HCT116 (cell line): ENCODE results near the gene RASL11A. TPM values are rescaled to one million over a fixed set of nuclear protein-coding genes. Genes with fewer than 3 reads are reported as not detected.

Source experiments
- ATAC-seq: fragments of 200-7000 bp; cut with Tn5 transposase; 2 replicates; pipeline ENCODE4 v1.9.1; 2020; ENCODE audit warnings: mild to moderate bottlenecking, moderate library complexity
- BruUV-seq: library from RNA; stranded (reverse); fragments of 400-500 nt; replicated peaks from 2 replicates; lab custom pipeline; 2021; lab: Mats Ljungman, UMichigan
- CTCF ChIA-PET: fragments of 300-600 bp; sonication (Branson Sonifier 250); formaldehyde crosslinking; loops from one replicate; lab custom pipeline; 2021; ENCODE audit warnings: antibody characterized with exemption; lab: Charles Lee
- POLR2A ChIA-PET: fragments of 300-600, 350-600 bp; sonication (Branson Sonifier 250); formaldehyde crosslinking; loops from one replicate; lab custom pipeline; 2021; ENCODE audit warnings: antibody characterized with exemption; lab: Charles Lee
- RAD21 ChIA-PET, 2 experiments: fragments of 300-600 bp; sonication (Branson Sonifier 250); formaldehyde crosslinking; loops; one replicate each; lab custom pipeline; 2023; ENCODE audit warnings: low total read pairs in 2 of 2; ENCODE audit not compliant: uncharacterized antibody in 2 of 2, unreplicated experiment in 2 of 2, low non-redundant PET in 1 of 2; lab: Charles Lee
- DNase-seq: peaks from one replicate; pipeline ENCODE4 v3.0.0-alpha.2; 2010; ENCODE audit warnings: low read depth, low spot score
- H2AFZ ChIP-seq: fragments of 200-600 bp; shearing (Covaris generic), sonication (generic); 2 replicates; pipeline ENCODE4 v1.6.1; 2017; ENCODE audit warnings: low read depth, mixed run types, mixed read lengths, antibody characterized with exemption, low read length; ENCODE audit not compliant: poor library complexity, severe bottlenecking
- H3K27ac ChIP-seq: 2 replicates; pipeline ENCODE4 v1.5.1; 2012; ENCODE audit warnings: low read depth, low read length
- H3K27me3 ChIP-seq: fragments of 200-600 bp; sonication (generic); 2 replicates; pipeline ENCODE4 v1.6.1; 2016; ENCODE audit warnings: mixed run types, low read length, mixed read lengths; ENCODE audit not compliant: insufficient read depth
- H3K36me3 ChIP-seq, 2 experiments: fragments of 200-500 bp in 1 of 2; fragments of 200-600 bp in 1 of 2; sonication (Bioruptor generic) in 1 of 2; sonication (generic) in 1 of 2; 2 replicates each; pipeline versions ENCODE4 v1.5.1 to v1.6.1; 2014 to 2016; ENCODE audit warnings: low read length in 2 of 2, inconsistent platforms in 1 of 2, mixed read lengths in 1 of 2, mixed run types in 1 of 2; ENCODE audit not compliant: insufficient read depth in 2 of 2, control insufficient read depth in 1 of 2
- H3K4me1 ChIP-seq, 2 experiments: fragments of 200-600 bp in 1 of 2; sonication (generic) in 1 of 2; 2 replicates each; pipeline versions ENCODE4 v1.5.1 to v1.6.1; 2012 to 2017; ENCODE audit warnings: low read length in 2 of 2, inconsistent platforms in 1 of 2, mild to moderate bottlenecking in 1 of 2, mixed read lengths in 1 of 2, mixed run types in 1 of 2, moderate library complexity in 1 of 2; ENCODE audit not compliant: insufficient read depth in 2 of 2, control insufficient read depth in 1 of 2
- H3K4me2 ChIP-seq: fragments of 200-600 bp; sonication (generic); 2 replicates; pipeline ENCODE4 v1.6.1; 2017; ENCODE audit warnings: mixed run types, low read length, mixed read lengths
- H3K4me3 ChIP-seq, 2 experiments: fragments of 200-600 bp in 1 of 2; sonication (generic) in 1 of 2; replicated peaks in 1 of 2; 2 replicates each; pipeline ENCODE4 v1.5.1; 2011 to 2016; ENCODE audit warnings: low read length in 2 of 2, control low read depth in 1 of 2, low read depth in 1 of 2, mild to moderate bottlenecking in 1 of 2, mixed read lengths in 1 of 2, mixed run types in 1 of 2
- H3K79me2 ChIP-seq: fragments of 200-600 bp; sonication (generic); 2 replicates; pipeline ENCODE4 v1.6.1; 2017; ENCODE audit warnings: mild to moderate bottlenecking, mixed run types, low read length, moderate library complexity, mixed read lengths; ENCODE audit not compliant: insufficient read depth
- H3K9ac ChIP-seq: fragments of 200-600 bp; sonication (generic); 2 replicates; pipeline ENCODE4 v1.6.1; 2016; ENCODE audit warnings: low read length, mixed read lengths
- H3K9me2 ChIP-seq: fragments of 200-600 bp; sonication (generic), shearing (Covaris generic); 2 replicates; pipeline ENCODE4 v1.6.1; 2017; ENCODE audit warnings: mixed run types, mild to moderate bottlenecking, moderate library complexity; ENCODE audit not compliant: insufficient read depth
- H3K9me3 ChIP-seq, 2 experiments: fragments of 200-500 bp in 1 of 2; fragments of 200-600 bp in 1 of 2; sonication (Bioruptor generic) in 1 of 2; sonication (generic) in 1 of 2; 2 replicates each; pipeline ENCODE4 v1.6.1; 2014 to 2017; ENCODE audit warnings: low read length in 2 of 2, mixed read lengths in 2 of 2, inconsistent platforms in 1 of 2, low read depth in 1 of 2, mild to moderate bottlenecking in 1 of 2, mixed run types in 1 of 2, moderate library complexity in 1 of 2; ENCODE audit not compliant: control insufficient read depth in 1 of 2, insufficient read depth in 1 of 2
- H4K20me1 ChIP-seq: fragments of 200-600 bp; sonication (generic), shearing (Covaris generic); 2 replicates; pipeline ENCODE4 v1.6.1; 2017; ENCODE audit warnings: mixed run types, mild to moderate bottlenecking, moderate library complexity; ENCODE audit not compliant: insufficient read depth
- ATF3 ChIP-seq: IDR thresholded peaks from 2 replicates; pipeline ENCODE4 v1.6.1; 2012
- CBX3 ChIP-seq: IDR thresholded peaks from 2 replicates; pipeline ENCODE4 v1.6.1; 2012; ENCODE audit warnings: low read depth
- CEBPB ChIP-seq: IDR thresholded peaks from 2 replicates; pipeline ENCODE4 v1.6.1; 2012; ENCODE audit warnings: low read depth
- CTCF ChIP-seq, 3 experiments: fragments of 200-600 bp in 1 of 3; sonication (generic) in 1 of 3; IDR thresholded peaks in 2 of 3; conservative IDR thresholded peaks in 1 of 3; 2 replicates each; pipeline ENCODE4 v1.5.1; 2012 to 2017; ENCODE audit warnings: low read depth in 2 of 3, low read length in 2 of 3, antibody characterized with exemption in 1 of 3, borderline replicate concordance in 1 of 3, control low read depth in 1 of 3, mild to moderate bottlenecking in 1 of 3, mixed read lengths in 1 of 3, mixed run types in 1 of 3, moderate library complexity in 1 of 3; ENCODE audit not compliant: insufficient read depth in 1 of 3
- EZH2 ChIP-seq: fragments of 200-600 bp; sonication (generic); IDR thresholded peaks from 2 replicates; pipeline ENCODE4 v1.6.1; 2017; ENCODE audit warnings: antibody characterized with exemption, mixed run types
- FOSL1 ChIP-seq: IDR thresholded peaks from 2 replicates; pipeline ENCODE4 v1.6.1; 2012; ENCODE audit warnings: low read depth
- JUND ChIP-seq: IDR thresholded peaks from 2 replicates; pipeline ENCODE4 v1.6.1; 2012
- MAX ChIP-seq: IDR thresholded peaks from 2 replicates; pipeline ENCODE4 v1.6.1; 2012
- POLR2A ChIP-seq: IDR thresholded peaks from 2 replicates; pipeline ENCODE4 v1.7.0; 2011; ENCODE audit warnings: borderline replicate concordance; ENCODE audit not compliant: insufficient read depth, insufficient read length; ENCODE audit errors: extremely low read depth
- POLR2AphosphoS5 ChIP-seq: IDR thresholded peaks from 2 replicates; pipeline ENCODE4 v1.6.1; 2011; ENCODE audit warnings: mild to moderate bottlenecking, low read depth, low read length, moderate library complexity
- RAD21 ChIP-seq: IDR thresholded peaks from 2 replicates; pipeline ENCODE4 v1.6.1; 2012; ENCODE audit warnings: low read depth, mild to moderate bottlenecking
- SIN3A ChIP-seq: IDR thresholded peaks from 2 replicates; pipeline ENCODE4 v1.6.1; 2012; ENCODE audit warnings: low read depth
- SP1 ChIP-seq: IDR thresholded peaks from 2 replicates; pipeline ENCODE4 v1.6.1; 2012; ENCODE audit warnings: low read depth
- SRF ChIP-seq: IDR thresholded peaks from 2 replicates; pipeline ENCODE4 v1.6.1; 2012; ENCODE audit warnings: low read depth
- TCF7L2 ChIP-seq: IDR thresholded peaks from 2 replicates; pipeline ENCODE4 v1.7.0; 2011; ENCODE audit warnings: borderline replicate concordance, inconsistent platforms; ENCODE audit not compliant: insufficient read depth, insufficient read length; ENCODE audit errors: extremely low read depth
- YY1 ChIP-seq: IDR thresholded peaks from 2 replicates; pipeline ENCODE4 v1.6.1; 2011; ENCODE audit warnings: low read length, low read depth, moderate library complexity, mild to moderate bottlenecking; ENCODE audit not compliant: insufficient replicate concordance; ENCODE audit errors: extremely low read depth
- ZNF274 ChIP-seq: fragments of 200-500 bp; sonication (Bioruptor generic); IDR thresholded peaks from 2 replicates; pipeline ENCODE4 v1.6.1; 2014; ENCODE audit warnings: mild to moderate bottlenecking, low read depth, low read length, inconsistent platforms
- intact Hi-C: fragments of 100-400 bp; cut with micrococcal nuclease; formaldehyde crosslinking; loops from 2 replicates; pipeline ENCODE4 v1.10.0; 2022
- total RNA-seq: library from RNA; stranded (reverse); gene quantifications from one replicate; pipeline ENCODE4 v1.2.1, GENCODE V29; 2021; ENCODE audit not compliant: unreplicated experiment
- TF ChIP-seq, protein P1 (sequence below): IDR thresholded peaks from 2 replicates; pipeline ENCODE4 v1.6.1; 2011; ENCODE audit warnings: mild to moderate bottlenecking, low read length, moderate library complexity; ENCODE audit not compliant: insufficient replicate concordance; ENCODE audit errors: extremely low read depth

Gene RASL11A
- total RNA-seq, 1 experiment from 2014 or later = 5.0 TPM

DNA sequence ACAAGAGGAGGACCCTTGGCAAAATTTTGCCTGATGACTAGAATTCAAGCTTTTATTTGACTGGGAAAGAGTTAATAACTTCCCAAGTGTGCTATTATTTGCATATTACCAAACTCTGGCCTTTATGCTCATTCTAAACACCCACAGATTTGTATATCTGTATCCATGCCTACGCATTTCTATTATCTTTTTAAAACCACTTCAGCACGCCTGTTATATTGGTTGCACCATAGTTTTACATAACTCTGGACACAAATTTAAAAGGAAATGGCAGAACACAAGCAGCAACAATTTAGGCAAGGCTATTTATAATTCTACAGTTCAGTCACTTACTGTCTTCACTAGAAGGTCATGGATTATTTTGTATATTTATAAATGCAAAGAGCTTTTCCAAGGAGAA lies 3.7 kb upstream of the RASL11A start:
- H3K36me3 ChIP-seq = no peaks in the 10 kb centered on the region
- ChIA-PET RAD21 (no interaction called here), CTCF (no interaction called here), POLR2A (no interaction called here)
- no TSS peak for BruUV-seq
- no peaks in the 10 kb centered on the region for H3K79me2 ChIP-seq
- no peak for DNase-seq
- H3K9me3 ChIP-seq = no peaks in the 10 kb centered on the region
- ATAC-seq = no peak
- no peaks in the 10 kb centered on the region for H3K27me3 ChIP-seq
- H4K20me1 ChIP-seq = no peaks in the 10 kb centered on the region
- H3K4me1 ChIP-seq = peaks cover 0 to 14% of the 10 kb centered on the region in 2 experiments; a peak in 3 of 4 replicates
- no peak overlapping the region for H3K4me2 ChIP-seq
- intact Hi-C loops = no loop called here
- no peak overlapping the region for H2AFZ ChIP-seq
- H3K9me2 ChIP-seq = no peaks in the 10 kb centered on the region
- H3K27ac ChIP-seq = no peak overlapping the region
- no peak overlapping the region for H3K4me3 ChIP-seq
- TF ChIP-seq SRF (no peak), POLR2AphosphoS5 (no peak), YY1 (no peak), CBX3 (no peak), SIN3A (no peak)
- TF ChIP-seq, protein P1, sequence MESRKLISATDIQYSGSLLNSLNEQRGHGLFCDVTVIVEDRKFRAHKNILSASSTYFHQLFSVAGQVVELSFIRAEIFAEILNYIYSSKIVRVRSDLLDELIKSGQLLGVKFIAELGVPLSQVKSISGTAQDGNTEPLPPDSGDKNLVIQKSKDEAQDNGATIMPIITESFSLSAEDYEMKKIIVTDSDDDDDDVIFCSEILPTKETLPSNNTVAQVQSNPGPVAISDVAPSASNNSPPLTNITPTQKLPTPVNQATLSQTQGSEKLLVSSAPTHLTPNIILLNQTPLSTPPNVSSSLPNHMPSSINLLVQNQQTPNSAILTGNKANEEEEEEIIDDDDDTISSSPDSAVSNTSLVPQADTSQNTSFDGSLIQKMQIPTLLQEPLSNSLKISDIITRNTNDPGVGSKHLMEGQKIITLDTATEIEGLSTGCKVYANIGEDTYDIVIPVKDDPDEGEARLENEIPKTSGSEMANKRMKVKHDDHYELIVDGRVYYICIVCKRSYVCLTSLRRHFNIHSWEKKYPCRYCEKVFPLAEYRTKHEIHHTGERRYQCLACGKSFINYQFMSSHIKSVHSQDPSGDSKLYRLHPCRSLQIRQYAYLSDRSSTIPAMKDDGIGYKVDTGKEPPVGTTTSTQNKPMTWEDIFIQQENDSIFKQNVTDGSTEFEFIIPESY = no peak
- H3K9ac ChIP-seq = no peak overlapping the region

- H3K36me3 ChIP-seq = no peaks in the 10 kb centered on the region
- no peaks in the 10 kb centered on the region for H3K9me3 ChIP-seq
- intact Hi-C loops = no loop called here
- H3K9me2 ChIP-seq = no peaks in the 10 kb centered on the region
- peaks cover 3 to 14% of the 10 kb centered on the region in 2 experiments; a peak in 3 of 4 replicates for H3K4me1 ChIP-seq
- no peaks in the 10 kb centered on the region for H3K27me3 ChIP-seq
- no peak overlapping the region for H3K27ac ChIP-seq
- no peak overlapping the region for H3K9ac ChIP-seq
- ChIA-PET RAD21 (no interaction called here), CTCF (no interaction called here)
- H3K79me2 ChIP-seq = no peaks in the 10 kb centered on the region
- DNase-seq = no peak
- no peaks in the 10 kb centered on the region for H4K20me1 ChIP-seq
- no peak overlapping the region for H3K4me2 ChIP-seq
- H3K4me3 ChIP-seq = no peak overlapping the region
- H2AFZ ChIP-seq = no peak overlapping the region
- TF ChIP-seq CEBPB (no peak), CBX3 (no peak), MAX (no peak), ATF3 (no peak), JUND (no peak), SP1 (no peak), FOSL1 (no peak), POLR2A (no peak), YY1 (no peak), CTCF (IDR thresholded peaks at IDR 0.05 in 2 of 3, conservative IDR thresholded peaks at IDR 0.05 in 1 of 3; ENCODE audit: borderline replicate concordance in 1 of 3, insufficient read depth in 1 of 3, low read depth in 2 of 3, low read length in 2 of 3) (no peak), ZNF274 (no peak), TCF7L2 (no peak), EZH2 (no peak), RAD21 (no peak), SIN3A (no peak)
- TF ChIP-seq, all 23 proteins: peak for 0
- POLR2A ChIA-PET = no interaction called here
- BruUV-seq = no TSS peak
- no peak for ATAC-seq
These were observed 3.0 kb upstream of the RASL11A start for GRCh38 chr13:27267596-27267995.
